DOHH2 (cell line): Measurements from ENCODE around the gene TRPM1.

Experiments
- H3F3A ChIP-seq: fragments of 200-600 bp; sonication (generic), shearing (Covaris generic); 2 replicates; pipeline ENCODE4 v1.6.0; 2016; ENCODE audit warnings: antibody characterized with exemption, mild to moderate bottlenecking; ENCODE audit not compliant: control insufficient read depth, insufficient read depth
- H3K27ac ChIP-seq: fragments of 200-600 bp; sonication (generic); 2 replicates; pipeline ENCODE4 v1.5.1; 2014; ENCODE audit warnings: low read depth, mild to moderate bottlenecking, low read length, moderate library complexity
- H3K27me3 ChIP-seq: fragments of 200-600 bp; sonication (generic); 2 replicates; pipeline ENCODE4 v1.6.1; 2014; ENCODE audit warnings: mild to moderate bottlenecking, low read length, mixed read lengths; ENCODE audit not compliant: control insufficient read depth
- H3K36me3 ChIP-seq: fragments of 200-600 bp; sonication (generic); 2 replicates; pipeline ENCODE4 v1.6.1; 2014; ENCODE audit warnings: mild to moderate bottlenecking, low read length, moderate library complexity, mixed read lengths; ENCODE audit not compliant: control insufficient read depth
- H3K4me1 ChIP-seq: fragments of 200-600 bp; sonication (generic); 2 replicates; pipeline ENCODE4 v1.6.1; 2014; ENCODE audit warnings: mild to moderate bottlenecking, low read length, mixed read lengths; ENCODE audit not compliant: control insufficient read depth
- H3K4me2 ChIP-seq: fragments of 200-600 bp; sonication (generic); 2 replicates; pipeline ENCODE4 v1.6.0; 2014; ENCODE audit warnings: mild to moderate bottlenecking, low read length, moderate library complexity
- H3K4me3 ChIP-seq: fragments of 200-600 bp; sonication (generic); 2 replicates; pipeline ENCODE4 v1.5.1; 2014; ENCODE audit warnings: mild to moderate bottlenecking, low read length, mixed read lengths
- H3K79me2 ChIP-seq: fragments of 200-600 bp; sonication (generic); 2 replicates; pipeline ENCODE4 v1.6.1; 2014; ENCODE audit warnings: mild to moderate bottlenecking, low read length, mixed read lengths; ENCODE audit not compliant: control insufficient read depth
- H3K9me2 ChIP-seq: fragments of 200-600 bp; sonication (generic); replicated peaks from 2 replicates; pipeline ENCODE4 v1.6.1; 2014; ENCODE audit warnings: mild to moderate bottlenecking, low read length, mixed read lengths; ENCODE audit not compliant: control insufficient read depth
- H3K9me3 ChIP-seq: fragments of 200-600 bp; sonication (generic); 2 replicates; pipeline ENCODE4 v1.6.1; 2014; ENCODE audit warnings: antibody characterized with exemption, low read length, mixed read lengths; ENCODE audit not compliant: control insufficient read depth, insufficient read depth
- H4K20me1 ChIP-seq: fragments of 200-600 bp; sonication (generic); 2 replicates; pipeline ENCODE4 v1.6.0; 2014; ENCODE audit warnings: low read depth, mild to moderate bottlenecking, antibody characterized with exemption, low read length, moderate library complexity; ENCODE audit not compliant: control insufficient read depth, insufficient read depth
- EZH2phosphoT487 ChIP-seq: fragments of 200-600 bp; sonication (generic); IDR thresholded peaks from 2 replicates; pipeline ENCODE4 v1.6.1; 2017; ENCODE audit warnings: borderline replicate concordance, mild to moderate bottlenecking, antibody characterized with exemption, low read length, moderate library complexity, mixed read lengths
- TF ChIP-seq, protein P1 (sequence below): fragments of 200-600 bp; sonication (generic); IDR thresholded peaks from one replicate; pipeline ENCODE4 v1.5.1; 2014; ENCODE audit warnings: antibody characterized with exemption, mild to moderate bottlenecking, low read depth, low read length; ENCODE audit not compliant: poor library complexity, severe bottlenecking

The TRPM1 gene

DNA sequence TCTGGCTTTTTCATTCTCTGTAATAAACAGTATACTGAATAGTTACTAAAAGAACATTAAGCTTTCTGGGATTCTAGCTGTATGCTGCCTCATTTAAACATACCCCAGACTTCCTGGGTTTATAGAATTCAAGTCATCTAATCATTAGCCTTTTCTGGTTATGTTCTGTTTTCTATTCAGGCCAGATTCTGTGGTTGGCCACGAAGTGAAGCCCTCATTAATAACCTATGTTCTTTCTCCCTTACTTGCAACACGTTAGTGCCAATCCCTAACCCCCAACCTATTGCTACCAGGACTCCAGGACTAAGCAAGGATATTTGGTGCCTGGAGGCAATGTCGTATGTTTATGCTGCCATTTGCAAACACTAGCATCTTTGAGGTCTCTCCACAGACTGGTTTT lies 81.5 kb downstream of the TRPM1 start:
- Histone ChIP-seq H3K9me3 (no peaks in the 10 kb centered on the region), H3K27ac (no peak overlapping the region), H3K4me1 (no peaks in the 10 kb centered on the region), H3K79me2 (no peaks in the 10 kb centered on the region), H3K27me3 (peaks cover 8% of the 10 kb centered on the region), H4K20me1 (no peaks in the 10 kb centered on the region), H3K36me3 (no peaks in the 10 kb centered on the region), H3K4me3 (no peak overlapping the region), H3K9me2 (no peaks in the 10 kb centered on the region), H3K4me2 (no peak overlapping the region), H3F3A (no peaks in the 10 kb centered on the region)
- TF ChIP-seq, protein P1, sequence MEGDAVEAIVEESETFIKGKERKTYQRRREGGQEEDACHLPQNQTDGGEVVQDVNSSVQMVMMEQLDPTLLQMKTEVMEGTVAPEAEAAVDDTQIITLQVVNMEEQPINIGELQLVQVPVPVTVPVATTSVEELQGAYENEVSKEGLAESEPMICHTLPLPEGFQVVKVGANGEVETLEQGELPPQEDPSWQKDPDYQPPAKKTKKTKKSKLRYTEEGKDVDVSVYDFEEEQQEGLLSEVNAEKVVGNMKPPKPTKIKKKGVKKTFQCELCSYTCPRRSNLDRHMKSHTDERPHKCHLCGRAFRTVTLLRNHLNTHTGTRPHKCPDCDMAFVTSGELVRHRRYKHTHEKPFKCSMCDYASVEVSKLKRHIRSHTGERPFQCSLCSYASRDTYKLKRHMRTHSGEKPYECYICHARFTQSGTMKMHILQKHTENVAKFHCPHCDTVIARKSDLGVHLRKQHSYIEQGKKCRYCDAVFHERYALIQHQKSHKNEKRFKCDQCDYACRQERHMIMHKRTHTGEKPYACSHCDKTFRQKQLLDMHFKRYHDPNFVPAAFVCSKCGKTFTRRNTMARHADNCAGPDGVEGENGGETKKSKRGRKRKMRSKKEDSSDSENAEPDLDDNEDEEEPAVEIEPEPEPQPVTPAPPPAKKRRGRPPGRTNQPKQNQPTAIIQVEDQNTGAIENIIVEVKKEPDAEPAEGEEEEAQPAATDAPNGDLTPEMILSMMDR: no peak
- no peak for TF ChIP-seq EZH2phosphoT487

DNA sequence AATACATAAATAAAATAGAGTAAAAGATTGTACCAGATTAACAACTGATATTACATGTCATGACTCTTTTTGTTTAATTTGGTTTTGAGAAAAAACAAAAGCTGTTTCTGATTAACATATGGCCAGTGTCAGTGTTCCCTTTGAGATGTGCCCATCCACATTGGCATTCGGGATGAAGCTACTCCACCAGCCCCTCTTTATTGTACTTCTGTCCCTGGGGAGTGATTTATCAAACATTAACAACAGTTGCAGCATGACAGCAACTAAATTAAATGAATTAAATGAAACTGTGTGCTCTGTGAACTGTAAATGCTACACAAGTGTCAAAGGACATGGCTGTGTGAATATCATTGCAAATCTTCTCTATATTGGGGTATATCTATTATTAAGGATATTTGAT lies 84.2 kb downstream of the TRPM1 start:
- 0 out of 2 replicates have a peak, but pooled peaks cover 2% of the 10 kb centered on the region for H3K9me3 ChIP-seq
- H3K9me2 ChIP-seq: no peaks in the 10 kb centered on the region
- H3F3A ChIP-seq: no peaks in the 10 kb centered on the region
- no peak overlapping the region for H3K4me2 ChIP-seq
- no peak overlapping the region for H3K27ac ChIP-seq
- no peaks in the 10 kb centered on the region for H3K79me2 ChIP-seq
- no peak overlapping the region for H3K4me3 ChIP-seq
- TF ChIP-seq EZH2phosphoT487: no peak
- TF ChIP-seq, protein P1: no peak
- peaks cover 6% of the 10 kb centered on the region; the same call in 1 of the 2 replicates for H3K27me3 ChIP-seq
- no peaks in the 10 kb centered on the region for H3K36me3 ChIP-seq
- no peaks in the 10 kb centered on the region for H4K20me1 ChIP-seq
- H3K4me1 ChIP-seq: peaks cover 14% of the 10 kb centered on the region

DNA sequence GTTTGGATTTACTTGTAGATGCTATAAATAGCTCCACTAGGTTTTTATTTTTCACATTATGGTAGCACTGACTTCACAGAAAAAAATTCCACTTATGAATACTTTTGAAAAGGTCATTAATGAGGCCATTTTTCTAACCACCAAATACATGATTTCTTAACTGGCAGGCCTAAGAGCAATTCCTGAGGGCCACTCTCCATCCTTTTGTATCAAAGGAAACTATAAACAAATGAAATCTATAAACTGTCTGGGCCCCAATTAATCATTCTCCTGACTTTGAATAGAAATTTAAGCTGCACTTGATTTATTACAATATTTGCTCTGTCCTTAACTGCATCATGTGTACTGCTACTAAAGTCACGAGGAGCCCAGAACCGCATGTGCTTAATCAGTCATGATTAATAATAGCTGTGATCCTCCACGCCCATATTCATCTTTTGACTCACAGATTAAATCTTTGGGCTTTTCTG lies 85.0 kb downstream of the TRPM1 start:
- Histone ChIP-seq H3K27me3 (peaks cover 6% of the 10 kb centered on the region; the same call in 1 of the 2 replicates), H3K4me2 (no peak overlapping the region), H3K4me3 (no peak overlapping the region), H4K20me1 (no peaks in the 10 kb centered on the region), H3K27ac (no peak overlapping the region), H3K9me3 (0 out of 2 replicates have a peak, but pooled peaks cover 3% of the 10 kb centered on the region), H3K36me3 (no peaks in the 10 kb centered on the region), H3K4me1 (peaks cover 14% of the 10 kb centered on the region), H3F3A (no peaks in the 10 kb centered on the region), H3K79me2 (no peaks in the 10 kb centered on the region), H3K9me2 (no peaks in the 10 kb centered on the region)
- TF ChIP-seq, protein P1: no peak
- no peak for TF ChIP-seq EZH2phosphoT487
